Measurements from ENCODE around the gene PPM1L.

DNA sequence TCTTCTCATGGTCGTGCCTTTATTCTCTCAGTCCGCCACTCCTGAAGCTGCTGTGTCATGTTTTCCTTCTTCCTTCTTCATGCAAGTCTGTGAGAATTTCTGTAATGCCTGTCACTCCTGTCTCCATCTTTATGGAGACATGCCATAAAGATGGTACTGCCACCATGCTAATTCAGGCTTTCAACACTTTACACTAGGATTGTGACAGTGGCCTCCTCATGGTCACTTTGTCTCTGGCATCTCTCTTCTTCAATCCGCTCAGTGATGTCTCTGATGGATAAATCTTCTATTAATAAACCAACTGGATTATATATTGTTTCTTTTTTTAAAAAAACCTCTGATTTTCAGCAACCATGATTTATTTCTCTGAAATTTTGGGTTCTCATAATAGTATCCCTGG, 18.1 kb downstream of the PPM1L start:
- no peak for TF ChIP-seq EZH2phosphoT487 (IDR thresholded peaks at IDR 0.05; ENCODE audit: borderline replicate concordance)
- TF ChIP-seq, protein P1, sequence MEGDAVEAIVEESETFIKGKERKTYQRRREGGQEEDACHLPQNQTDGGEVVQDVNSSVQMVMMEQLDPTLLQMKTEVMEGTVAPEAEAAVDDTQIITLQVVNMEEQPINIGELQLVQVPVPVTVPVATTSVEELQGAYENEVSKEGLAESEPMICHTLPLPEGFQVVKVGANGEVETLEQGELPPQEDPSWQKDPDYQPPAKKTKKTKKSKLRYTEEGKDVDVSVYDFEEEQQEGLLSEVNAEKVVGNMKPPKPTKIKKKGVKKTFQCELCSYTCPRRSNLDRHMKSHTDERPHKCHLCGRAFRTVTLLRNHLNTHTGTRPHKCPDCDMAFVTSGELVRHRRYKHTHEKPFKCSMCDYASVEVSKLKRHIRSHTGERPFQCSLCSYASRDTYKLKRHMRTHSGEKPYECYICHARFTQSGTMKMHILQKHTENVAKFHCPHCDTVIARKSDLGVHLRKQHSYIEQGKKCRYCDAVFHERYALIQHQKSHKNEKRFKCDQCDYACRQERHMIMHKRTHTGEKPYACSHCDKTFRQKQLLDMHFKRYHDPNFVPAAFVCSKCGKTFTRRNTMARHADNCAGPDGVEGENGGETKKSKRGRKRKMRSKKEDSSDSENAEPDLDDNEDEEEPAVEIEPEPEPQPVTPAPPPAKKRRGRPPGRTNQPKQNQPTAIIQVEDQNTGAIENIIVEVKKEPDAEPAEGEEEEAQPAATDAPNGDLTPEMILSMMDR (IDR thresholded peaks at IDR 0.05 in 2 of 3, conservative IDR thresholded peaks at IDR 0.05 in 1 of 3; ENCODE audit: borderline replicate concordance in 1 of 3, insufficient read depth in 1 of 3, low read depth in 2 of 3, low read length in 2 of 3): no peak

Data from HCT116 (cell line).